A549 (cell line): ENCODE measurements around the gene H2AZ1. TPM values are rescaled to one million over a fixed set of nuclear protein-coding genes. Genes with fewer than 3 reads are reported as not detected.

Experiments used
- ATAC-seq, 2 experiments: fragments of 200-7000 bp in 1 of 2; fragments of >200 bp in 1 of 2; cut with Nextera tagmentation in 1 of 2; cut with Tn5 transposase in 1 of 2; 3 replicates each; pipeline versions ENCODE4 v1.8.0 to v1.9.1; 2018 to 2020; ENCODE audit warnings: mild to moderate bottlenecking in 1 of 2, moderate library complexity in 1 of 2
- CTCF ChIA-PET: fragments of 300-600 bp; sonication (Branson Sonifier 250); formaldehyde crosslinking; extraction: SDS; loops from one replicate; lab custom pipeline; 2021; ENCODE audit warnings: antibody characterized with exemption, inconsistent platforms; lab: Yijun Ruan, JAX
- POLR2A ChIA-PET: fragments of 350-600 bp; formaldehyde crosslinking; extraction: SDS; loops from one replicate; lab custom pipeline; 2021; ENCODE audit warnings: antibody characterized with exemption, inconsistent platforms; lab: Yijun Ruan, JAX
- DNase-seq, 2 experiments: peaks; one replicate each; pipeline versions ENCODE4 v3.0.0 to v3.0.0-alpha.2; 2011 to 2016; ENCODE audit warnings: low read depth in 1 of 2, low spot score in 1 of 2
- FAIRE-seq: peaks from 2 replicates; lab custom pipeline; 2011; peaks lifted over from hg19 to GRCh38; lab: Jason Lieb, UNC
- H3K27ac ChIP-seq, 2 experiments: fragments of >200 bp; sonication (Bioruptor Twin); formaldehyde crosslinking; 3 replicates each; pipeline ENCODE4 v1.5.1; 2016 to 2017
- H3K4me1 ChIP-seq: fragments of >200 bp; sonication (Bioruptor Twin); formaldehyde crosslinking; 3 replicates; pipeline ENCODE4 v1.6.1; 2016
- H3K4me2 ChIP-seq: fragments of >200 bp; sonication (Bioruptor Twin); formaldehyde crosslinking; 3 replicates; pipeline ENCODE4 v1.6.1; 2016
- H3K4me3 ChIP-seq: fragments of >200 bp; sonication (Bioruptor Twin); formaldehyde crosslinking; 3 replicates; pipeline ENCODE4 v1.5.1; 2016
- H3K9me3 ChIP-seq: fragments of >200 bp; sonication (Bioruptor Twin); formaldehyde crosslinking; 3 replicates; pipeline ENCODE4 v1.6.1; 2016
- BHLHE40 ChIP-seq: IDR thresholded peaks from 2 replicates; pipeline ENCODE4 v1.6.1; 2012; ENCODE audit warnings: low read depth, low read length, inconsistent platforms
- CBX8 ChIP-seq: fragments of 200-600 bp; sonication (generic); IDR thresholded peaks from 2 replicates; pipeline ENCODE4 v1.6.1; 2016
- CTCF ChIP-seq: fragments of >200 bp; sonication (Bioruptor Twin); formaldehyde crosslinking; IDR thresholded peaks from 3 replicates; pipeline ENCODE4 v1.5.1; 2016
- JUN ChIP-seq, 2 experiments: fragments of >200 bp; sonication (Bioruptor Twin); formaldehyde crosslinking; IDR thresholded peaks; 2 replicates in 1 of 2; 3 replicates in 1 of 2; pipeline ENCODE4 v1.6.1; 2016 to 2017
- KDM5A ChIP-seq: fragments of 200-600 bp; sonication (generic); IDR thresholded peaks from 2 replicates; pipeline ENCODE4 v1.6.1; 2016; ENCODE audit warnings: antibody characterized with exemption, mild to moderate bottlenecking
- MAFK ChIP-seq: fragments of 450-650 bp; IDR thresholded peaks from 2 replicates; pipeline ENCODE4 v1.6.1; 2014; ENCODE audit not compliant: partially characterized antibody
- MAZ ChIP-seq: fragments of 150-350 bp; IDR thresholded peaks from 2 replicates; pipeline ENCODE4 v1.6.1; 2014; ENCODE audit warnings: antibody characterized with exemption, low read depth, low read length, borderline replicate concordance
- PHF8 ChIP-seq: fragments of 200-600 bp; sonication (generic); IDR thresholded peaks from 2 replicates; pipeline ENCODE4 v1.6.1; 2016; ENCODE audit warnings: low read depth, mild to moderate bottlenecking, antibody characterized with exemption, moderate library complexity, borderline replicate concordance
- POLR2A ChIP-seq: IDR thresholded peaks from 2 replicates; pipeline ENCODE4 v1.6.1; 2012; ENCODE audit warnings: mild to moderate bottlenecking, low read length
- WGBS: methylation state at CpG from one replicate; pipeline ENCODE4 v1.1.6; 2017; ENCODE audit errors: missing lambda C conversion rate; 5-methylcytosine and 5-hydroxymethylcytosine counted together
- polyA minus RNA-seq: library from RNA; depleted of rRNA, polyadenylated mRNA; stranded (reverse); fragments of >200 nt; gene quantifications from 2 replicates; pipeline ENCODE4 v1.2.3, GENCODE V29; 2011; rRNA and poly(A)+ RNA removed
- polyA plus RNA-seq, 4 experiments: library from polyadenylated mRNA; depleted of rRNA in 3 of 4; stranded (reverse); fragments of >200 nt; fragmentation: RNase III in 1 of 4; extraction: RNeasy Plus Mini Kit Qiagen cat#74134 plus additional on column Dnase treatment in 1 of 4; gene quantifications; 2 replicates in 3 of 4; 3 replicates in 1 of 4; pipeline ENCODE4 v1.2.3, GENCODE V29; 2011 to 2017
- TF ChIP-seq, protein P1 (sequence below): fragments of 450-650 bp; IDR thresholded peaks from 2 replicates; pipeline ENCODE4 v1.6.1; 2014; ENCODE audit warnings: antibody characterized with exemption
- TF ChIP-seq, protein P2 (sequence below): fragments of >200 bp; sonication (Bioruptor Twin); formaldehyde crosslinking; IDR thresholded peaks from 3 replicates; pipeline ENCODE4 v1.6.1; 2016
- TF ChIP-seq, protein P3 (sequence below): fragments of 200-600 bp; sonication (generic); IDR thresholded peaks from 2 replicates; pipeline ENCODE4 v1.6.1; 2016; ENCODE audit warnings: antibody characterized with exemption, mild to moderate bottlenecking, moderate library complexity
- TF ChIP-seq, protein P4 (sequence below): IDR thresholded peaks from 2 replicates; pipeline ENCODE4 v1.6.1; 2012

H2AZ1 gene
- 523 and 646 TPM in 2 replicates for polyA plus RNA-seq (2011; rRNA removed)
- 614 and 727 TPM in 2 replicates for polyA plus RNA-seq (2012; cell fraction: cytosol; rRNA removed)
- polyA plus RNA-seq (2012; cell fraction: nucleus; rRNA removed) = 323 and 369 TPM in 2 replicates
- 859 to 913 TPM (median 867 TPM) in 3 replicates for polyA plus RNA-seq (2017; fragmentation: RNase III; extraction: RNeasy Plus Mini Kit Qiagen cat#74134 plus additional on column Dnase treatment)
- polyA minus RNA-seq = 140 and 148 TPM in 2 replicates

GRCh38 chr4:99949999-99950912 lies at the start of gene H2AZ1:
H2AZ1 (minus strand) TSS chr4:99950275; CDS start chr4:99950170, 105 bp downstream.
- peak; percentile 93 to 98 for DNase-seq
- H3K9me3 ChIP-seq = no peaks in the 10 kb centered on the region
- peak within 1 kb of the TSS; percentile 97 for H3K4me3 ChIP-seq
- peaks cover 17% of the 10 kb centered on the region for H3K4me1 ChIP-seq
- WGBS = 2% methylated on average over 54 of the region's 76 CpGs
- peak within 1 kb of the TSS; percentile 96 to 99 for H3K27ac ChIP-seq
- peak; percentile 60 to 85 for ATAC-seq
- POLR2A ChIA-PET = interaction anchor here (0.5 to 1.4 kb wide), 13 partner anchors 9 to 1398 kb away, joined by 3 to 11 read pairs (median 3); partner anchors contain the start of gene LAMTOR3
- H3K4me2 ChIP-seq = peak within 1 kb of the TSS; percentile 88
- TF ChIP-seq BHLHE40 = peak; percentile 50; the same call in 1 of the 2 replicates
- TF ChIP-seq, protein P1, sequence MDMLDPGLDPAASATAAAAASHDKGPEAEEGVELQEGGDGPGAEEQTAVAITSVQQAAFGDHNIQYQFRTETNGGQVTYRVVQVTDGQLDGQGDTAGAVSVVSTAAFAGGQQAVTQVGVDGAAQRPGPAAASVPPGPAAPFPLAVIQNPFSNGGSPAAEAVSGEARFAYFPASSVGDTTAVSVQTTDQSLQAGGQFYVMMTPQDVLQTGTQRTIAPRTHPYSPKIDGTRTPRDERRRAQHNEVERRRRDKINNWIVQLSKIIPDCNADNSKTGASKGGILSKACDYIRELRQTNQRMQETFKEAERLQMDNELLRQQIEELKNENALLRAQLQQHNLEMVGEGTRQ = peak; percentile 88
- TF ChIP-seq PHF8 = peak; percentile 68; the same call in 1 of the 2 replicates
- TF ChIP-seq CTCF = no peak
- no peak for TF ChIP-seq MAFK
- peak; percentile 89 to 93 for TF ChIP-seq JUN (IDR thresholded peaks at IDR 0.05)
- TF ChIP-seq POLR2A = peak; percentile 96
- TF ChIP-seq, protein P2, sequence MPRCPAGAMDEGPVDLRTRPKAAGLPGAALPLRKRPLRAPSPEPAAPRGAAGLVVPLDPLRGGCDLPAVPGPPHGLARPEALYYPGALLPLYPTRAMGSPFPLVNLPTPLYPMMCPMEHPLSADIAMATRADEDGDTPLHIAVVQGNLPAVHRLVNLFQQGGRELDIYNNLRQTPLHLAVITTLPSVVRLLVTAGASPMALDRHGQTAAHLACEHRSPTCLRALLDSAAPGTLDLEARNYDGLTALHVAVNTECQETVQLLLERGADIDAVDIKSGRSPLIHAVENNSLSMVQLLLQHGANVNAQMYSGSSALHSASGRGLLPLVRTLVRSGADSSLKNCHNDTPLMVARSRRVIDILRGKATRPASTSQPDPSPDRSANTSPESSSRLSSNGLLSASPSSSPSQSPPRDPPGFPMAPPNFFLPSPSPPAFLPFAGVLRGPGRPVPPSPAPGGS = peak; percentile 94
- peak; percentile 55; the same call in 1 of the 2 replicates for TF ChIP-seq KDM5A
- TF ChIP-seq, protein P3, sequence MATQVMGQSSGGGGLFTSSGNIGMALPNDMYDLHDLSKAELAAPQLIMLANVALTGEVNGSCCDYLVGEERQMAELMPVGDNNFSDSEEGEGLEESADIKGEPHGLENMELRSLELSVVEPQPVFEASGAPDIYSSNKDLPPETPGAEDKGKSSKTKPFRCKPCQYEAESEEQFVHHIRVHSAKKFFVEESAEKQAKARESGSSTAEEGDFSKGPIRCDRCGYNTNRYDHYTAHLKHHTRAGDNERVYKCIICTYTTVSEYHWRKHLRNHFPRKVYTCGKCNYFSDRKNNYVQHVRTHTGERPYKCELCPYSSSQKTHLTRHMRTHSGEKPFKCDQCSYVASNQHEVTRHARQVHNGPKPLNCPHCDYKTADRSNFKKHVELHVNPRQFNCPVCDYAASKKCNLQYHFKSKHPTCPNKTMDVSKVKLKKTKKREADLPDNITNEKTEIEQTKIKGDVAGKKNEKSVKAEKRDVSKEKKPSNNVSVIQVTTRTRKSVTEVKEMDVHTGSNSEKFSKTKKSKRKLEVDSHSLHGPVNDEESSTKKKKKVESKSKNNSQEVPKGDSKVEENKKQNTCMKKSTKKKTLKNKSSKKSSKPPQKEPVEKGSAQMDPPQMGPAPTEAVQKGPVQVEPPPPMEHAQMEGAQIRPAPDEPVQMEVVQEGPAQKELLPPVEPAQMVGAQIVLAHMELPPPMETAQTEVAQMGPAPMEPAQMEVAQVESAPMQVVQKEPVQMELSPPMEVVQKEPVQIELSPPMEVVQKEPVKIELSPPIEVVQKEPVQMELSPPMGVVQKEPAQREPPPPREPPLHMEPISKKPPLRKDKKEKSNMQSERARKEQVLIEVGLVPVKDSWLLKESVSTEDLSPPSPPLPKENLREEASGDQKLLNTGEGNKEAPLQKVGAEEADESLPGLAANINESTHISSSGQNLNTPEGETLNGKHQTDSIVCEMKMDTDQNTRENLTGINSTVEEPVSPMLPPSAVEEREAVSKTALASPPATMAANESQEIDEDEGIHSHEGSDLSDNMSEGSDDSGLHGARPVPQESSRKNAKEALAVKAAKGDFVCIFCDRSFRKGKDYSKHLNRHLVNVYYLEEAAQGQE = peak; percentile 33; the same call in 1 of the 2 replicates
- TF ChIP-seq, protein P4, sequence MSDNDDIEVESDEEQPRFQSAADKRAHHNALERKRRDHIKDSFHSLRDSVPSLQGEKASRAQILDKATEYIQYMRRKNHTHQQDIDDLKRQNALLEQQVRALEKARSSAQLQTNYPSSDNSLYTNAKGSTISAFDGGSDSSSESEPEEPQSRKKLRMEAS = peak; percentile 65; the same call in 1 of the 2 replicates
- no peak for TF ChIP-seq MAZ
- TF ChIP-seq CBX8 = no peak
- CTCF ChIA-PET = no interaction called here
- no peak for FAIRE-seq
